ENCODE results near the gene CHRM5.
"Not testable (repeated sequence)": the region's sequence is repeated elsewhere in the genome, so short reads cannot be mapped to it uniquely, and the experiment has no call there.

The CHRM5 gene

GRCh38 chr15:34043391-34043790 is 75.1 kb downstream of the CHRM5 start:
- no peak for DNase-seq (ENCODE audit: low read depth)

GRCh38 chr15:34043813-34044212 is 75.5 kb downstream of the CHRM5 start:
- no peak for DNase-seq (ENCODE audit: low read depth)

GRCh38 chr15:34046471-34047145 is 78.3 kb downstream of the CHRM5 start:
- DNase-seq (ENCODE audit: low read depth), result no peak

GRCh38 chr15:34047893-34048775 is 79.8 kb downstream of the CHRM5 start:
- DNase-seq (ENCODE audit: low read depth), result no peak

- no peak for DNase-seq (ENCODE audit: low read depth)
These were observed 80.8 kb downstream of the CHRM5 start for GRCh38 chr15:34049112-34049511.

- not testable (repeated sequence) for DNase-seq (ENCODE audit: low read depth)
These were observed 82.1 kb downstream of the CHRM5 start for GRCh38 chr15:34050385-34050784.

- no peak for DNase-seq (ENCODE audit: low read depth)
These were observed 85.9 kb downstream of the CHRM5 start for GRCh38 chr15:34054081-34054707.

- DNase-seq (ENCODE audit: low read depth), result no peak
These were observed 87.7 kb downstream of the CHRM5 start for GRCh38 chr15:34055868-34056595.

GRCh38 chr15:34056911-34057310 is 88.6 kb downstream of the CHRM5 start:
- DNase-seq (ENCODE audit: low read depth), result no peak

- DNase-seq (ENCODE audit: low read depth), result no peak
These were observed 91.2 kb downstream of the CHRM5 start for GRCh38 chr15:34059476-34059875.

GRCh38 chr15:34059946-34060345 is 91.6 kb downstream of the CHRM5 start:
- no peak for DNase-seq (ENCODE audit: low read depth)

- no peak for DNase-seq (ENCODE audit: low read depth)
These were observed 96.1 kb downstream of the CHRM5 start for GRCh38 chr15:34064438-34064837.

- DNase-seq (ENCODE audit: low read depth), result no peak
These were observed 97.0 kb downstream of the CHRM5 start for GRCh38 chr15:34065261-34065660.

GRCh38 chr15:34065941-34066340 is 97.6 kb downstream of the CHRM5 start:
- DNase-seq (ENCODE audit: low read depth), result no peak

GRCh38 chr15:34070003-34070402 is 101.7 kb downstream of the CHRM5 start:
- no peak for DNase-seq (ENCODE audit: low read depth)

GRCh38 chr15:34076785-34077184 is 108.5 kb downstream of the CHRM5 start:
- DNase-seq (ENCODE audit: low read depth), result no peak

- no peak for DNase-seq (ENCODE audit: low read depth)
These were observed 110.6 kb downstream of the CHRM5 start for GRCh38 chr15:34078900-34079299.

GRCh38 chr15:34079904-34080303 is 111.6 kb downstream of the CHRM5 start:
- no peak for DNase-seq (ENCODE audit: low read depth)

- DNase-seq (ENCODE audit: low read depth), result no peak
These were observed 115.8 kb downstream of the CHRM5 start for GRCh38 chr15:34084086-34084485.

GRCh38 chr15:34085746-34086145 is 117.4 kb downstream of the CHRM5 start:
- DNase-seq (ENCODE audit: low read depth), result no peak

- no peak for DNase-seq (ENCODE audit: low read depth)
These were observed 131.6 kb downstream of the CHRM5 start for GRCh38 chr15:34099914-34100313.

Data from stimulated activated CD8-positive, alpha-beta memory T cell treated with anti-CD3 and anti-CD28 coated beads, Interleukin-4, amount 100 ng/mL, for 24 hours (primary cell).